GM10266 (cell line): ENCODE data around the gene MTCH2.

Source experiments
- DNase-seq: peaks from one replicate; pipeline ENCODE4 v3.0.0; 2012; ENCODE audit errors: extremely low spot score
- CTCF ChIP-seq: IDR thresholded peaks from 2 replicates; pipeline ENCODE4 v1.5.1; 2012; ENCODE audit warnings: mild to moderate bottlenecking, low read depth; ENCODE audit not compliant: control insufficient read depth, insufficient read depth; ENCODE audit errors: missing control alignments

The MTCH2 gene

DNA sequence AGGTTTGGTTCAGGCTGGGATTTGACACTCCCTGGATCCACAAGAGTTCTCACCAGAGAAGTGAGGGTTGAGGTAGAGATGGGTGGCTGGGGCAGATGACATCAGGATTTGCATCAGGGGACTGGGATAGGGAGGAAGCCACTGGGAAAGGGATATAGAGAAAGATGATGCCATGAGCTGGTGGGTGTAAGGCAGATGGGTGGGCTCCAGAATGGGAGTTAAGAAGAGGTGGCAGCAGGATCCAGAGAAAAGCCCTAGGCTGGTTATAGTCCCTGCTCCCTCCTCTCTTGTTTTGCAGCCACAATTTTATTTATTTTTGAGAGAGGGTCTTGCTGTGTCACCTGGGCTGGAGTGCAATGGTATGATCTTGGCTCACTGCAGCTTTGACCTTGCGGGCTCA, 46.4 kb downstream of the MTCH2 start:
- DNase-seq, result no peak

GRCh38 chr11:47595029-47595428, 47.3 kb downstream of the MTCH2 start:
- no peak for TF ChIP-seq CTCF
- DNase-seq, result no peak

More for the DNA sequence above, 46.4 kb downstream of the MTCH2 start:
- no peak for TF ChIP-seq CTCF

GRCh38 chr11:47593934-47594855, 48.2 kb downstream of the MTCH2 start, which contains the start of gene C1QTNF4:
C1QTNF4 (minus strand) TSS chr11:47594411; CDS start chr11:47590810, 3,601 bp downstream.
- DNase-seq, result no peak

GRCh38 chr11:47593492-47593933, 48.8 kb downstream of the MTCH2 start:
- TF ChIP-seq CTCF, result no peak
- no peak for DNase-seq

More at GRCh38 chr11:47593934-47594855, 48.2 kb downstream of the MTCH2 start, which contains the start of gene C1QTNF4:
- TF ChIP-seq CTCF, result no peak

DNA sequence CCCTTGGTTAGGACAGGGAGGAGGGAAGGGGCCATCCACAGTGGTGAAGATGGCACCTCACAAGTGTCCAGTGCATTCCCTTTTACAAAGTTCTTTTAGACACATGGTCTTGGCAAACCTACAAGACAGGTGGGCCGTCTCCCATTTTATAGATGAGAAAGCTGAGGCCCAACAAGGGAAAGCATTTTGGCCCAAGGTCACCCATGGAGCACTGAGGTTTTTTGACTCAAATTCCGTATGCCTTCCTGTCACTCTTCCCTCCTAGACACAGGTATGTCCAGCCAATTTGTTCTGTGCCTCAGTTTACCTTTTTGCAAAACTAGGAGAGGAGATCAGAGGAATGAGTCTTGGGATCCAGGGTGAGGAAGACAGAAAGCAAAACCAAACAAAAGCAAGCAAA, 49.4 kb downstream of the MTCH2 start:
- DNase-seq, result no peak
- no peak for TF ChIP-seq CTCF

DNA sequence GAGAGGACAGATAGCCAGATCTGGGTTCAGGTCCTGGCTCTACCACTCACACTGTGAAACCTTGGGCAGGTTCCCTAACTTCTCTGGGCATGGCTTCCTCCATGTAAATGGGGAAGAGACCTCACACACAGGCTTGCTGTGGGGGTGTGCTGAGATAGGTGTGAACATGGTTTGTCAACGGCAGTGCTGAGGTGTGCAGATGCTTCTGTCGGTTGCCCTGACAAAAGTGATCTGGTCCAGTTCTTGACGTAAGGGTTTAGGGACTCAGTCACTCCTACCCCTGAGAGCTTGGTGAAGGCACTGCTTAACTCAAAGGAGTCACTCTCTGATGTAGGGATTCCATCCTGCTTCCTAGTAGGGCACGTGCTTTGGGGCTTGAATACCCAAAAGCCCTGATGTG, 50.1 kb downstream of the MTCH2 start:
- TF ChIP-seq CTCF, result no peak
- DNase-seq, result no peak

GRCh38 chr11:47591764-47592163, 50.6 kb downstream of the MTCH2 start:
- peak; percentile 64 for DNase-seq
- no peak for TF ChIP-seq CTCF
